ENCODE measurements around the gene CRIP2.

The CRIP2 gene

DNA sequence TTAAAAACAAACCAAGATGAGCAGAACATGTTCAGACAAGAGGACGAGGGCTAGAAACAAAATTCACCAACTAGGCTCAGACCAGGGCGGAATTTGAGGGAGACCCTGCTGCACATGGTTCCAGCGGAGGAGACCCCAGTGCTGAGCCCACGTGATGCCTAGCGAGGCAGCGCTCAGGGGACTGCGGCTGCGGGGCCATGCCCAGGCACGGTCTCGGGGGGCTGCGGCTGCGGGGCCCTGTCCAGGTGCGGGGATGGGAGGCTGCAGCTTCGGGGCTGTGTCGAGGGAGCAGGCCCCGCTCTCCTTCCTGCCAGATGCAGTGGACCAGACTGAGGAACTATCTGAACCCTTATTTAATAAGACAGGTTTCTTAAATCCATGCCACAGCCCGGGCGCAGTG, 12.7 kb upstream of the CRIP2 start:
- no peak for DNase-seq (ENCODE audit: low read depth)

DNA sequence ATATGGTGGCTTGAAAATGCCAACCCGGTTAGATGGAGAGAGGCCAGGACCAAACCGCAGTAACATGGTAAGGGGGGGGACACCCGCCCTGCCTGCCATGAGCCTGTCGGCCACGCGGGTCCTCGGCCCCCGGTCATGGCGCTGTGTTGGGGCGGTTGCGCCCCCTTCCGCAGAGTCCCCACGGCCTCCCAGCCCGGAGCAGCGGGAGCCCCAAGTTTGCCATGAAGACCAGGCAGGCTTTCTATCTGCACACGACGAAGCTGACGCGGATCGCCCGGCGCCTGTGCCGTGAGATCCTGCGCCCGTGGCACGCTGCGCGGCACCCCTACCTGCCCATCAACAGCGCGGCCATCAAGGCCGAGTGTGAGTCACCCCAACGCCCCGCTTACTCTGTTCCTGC, 10.1 kb upstream of the CRIP2 start:
- no peak for DNase-seq (ENCODE audit: low read depth)

DNA sequence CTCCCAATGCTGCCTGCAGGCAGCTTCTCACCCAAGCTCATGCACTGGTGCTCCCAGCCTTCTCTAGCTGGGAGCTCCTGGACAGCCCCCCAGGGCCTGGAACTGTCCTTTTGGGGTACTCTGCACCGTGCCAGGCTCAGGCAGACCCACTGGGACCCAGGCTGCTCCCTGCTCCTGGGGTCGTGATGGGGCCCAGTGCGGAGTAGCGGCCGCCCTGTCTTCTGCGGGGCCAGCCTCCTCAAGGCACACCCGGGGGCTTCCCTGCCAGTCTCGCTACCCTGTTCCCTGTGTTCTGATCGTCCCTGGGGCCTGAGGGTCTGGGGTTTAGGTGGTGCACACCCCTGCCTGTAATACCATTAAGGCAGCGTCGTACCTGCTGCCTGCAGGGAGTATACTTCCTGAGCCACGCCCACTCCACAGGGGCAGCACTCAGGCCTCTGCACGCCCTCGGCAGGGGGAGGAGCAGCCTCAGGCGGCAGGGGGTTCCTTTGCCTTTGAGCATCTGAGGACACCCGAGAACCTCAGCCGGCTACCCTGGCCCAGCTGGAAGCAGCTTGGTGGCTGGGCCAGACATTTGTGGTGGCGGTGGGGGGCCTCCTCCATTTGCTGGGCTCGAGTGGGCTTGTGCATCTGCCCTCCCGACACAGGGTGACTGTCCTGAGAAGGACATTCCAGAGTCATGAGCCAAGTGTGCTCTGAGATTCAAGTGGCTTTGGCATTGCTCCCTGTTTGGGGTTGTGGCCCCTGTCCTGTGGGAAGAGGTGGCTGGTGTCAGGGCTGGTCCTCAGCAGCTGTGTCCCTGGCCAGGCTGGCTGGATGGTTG, 9.2 kb upstream of the CRIP2 start:
- no peak for DNase-seq (ENCODE audit: low read depth)

DNA sequence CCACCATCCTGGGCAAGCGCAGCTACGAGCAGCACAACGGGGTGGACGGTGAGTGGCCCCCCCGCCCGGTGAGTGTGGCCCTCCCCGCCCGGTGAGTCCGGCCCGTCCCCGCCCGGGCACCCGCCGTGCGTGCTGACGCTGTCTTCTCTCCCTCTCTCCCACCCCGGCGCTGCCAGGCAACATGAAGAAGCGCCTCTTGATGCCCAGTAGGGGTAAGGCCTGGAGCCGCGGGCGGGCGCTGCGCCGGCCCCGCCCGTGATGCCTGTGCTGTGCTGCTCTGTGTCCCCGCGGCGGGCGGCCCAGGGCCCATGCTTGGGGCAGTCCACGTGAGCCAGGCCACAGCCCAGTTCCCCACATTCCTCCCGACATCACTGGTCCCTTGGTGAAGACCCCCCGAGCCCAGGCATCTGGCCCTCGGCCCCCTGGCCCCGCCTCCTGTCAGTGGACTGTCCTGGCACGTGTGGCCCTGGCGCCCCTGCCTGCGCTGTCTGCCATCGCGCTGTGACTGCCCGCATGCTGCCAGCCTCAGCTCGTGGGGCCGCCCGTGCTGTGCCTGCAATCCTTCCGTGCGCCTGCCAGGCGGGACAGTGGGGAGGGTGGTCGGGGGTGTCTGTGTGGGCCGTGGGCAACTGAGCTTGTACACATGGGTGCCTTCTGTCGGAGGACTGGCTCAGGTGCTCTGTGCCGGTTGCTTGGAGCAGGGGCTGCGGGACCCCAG, 7.9 kb upstream of the CRIP2 start:
- DNase-seq (ENCODE audit: low read depth): no peak

DNA sequence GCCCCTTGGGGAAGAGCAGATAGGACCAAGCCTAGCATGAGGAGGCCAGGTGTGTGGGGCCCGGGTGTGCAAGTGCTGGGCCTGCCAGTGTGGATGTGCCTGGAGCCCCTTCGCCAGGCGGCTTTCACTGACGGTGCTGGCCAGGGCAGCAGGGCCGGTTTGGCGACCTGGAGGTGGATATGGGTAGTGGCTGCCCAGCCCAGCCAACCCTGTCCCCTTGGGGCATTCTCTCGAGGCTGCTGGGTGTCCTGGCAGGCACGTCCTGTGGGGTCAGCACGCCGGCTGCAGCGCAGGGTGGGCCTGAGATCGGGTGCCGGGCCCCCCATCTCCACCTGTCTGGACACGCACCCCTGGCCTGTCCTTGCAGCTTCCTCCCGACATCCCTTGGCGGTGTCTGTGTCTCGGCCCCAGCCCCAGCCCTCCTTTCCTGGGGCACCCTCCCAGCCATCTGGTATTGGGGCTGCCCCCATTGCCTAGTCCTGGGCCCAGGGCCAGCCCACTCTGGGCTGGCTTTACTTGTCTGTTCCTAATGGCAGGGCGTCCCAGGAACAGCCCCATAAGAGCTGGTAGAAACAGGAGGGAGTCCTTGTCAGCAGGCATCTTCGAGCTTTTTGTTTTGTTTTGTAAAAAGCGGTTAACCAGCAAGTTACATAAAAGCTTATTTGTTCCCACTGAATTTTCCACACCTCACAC, 7.2 kb upstream of the CRIP2 start:
- no peak for DNase-seq (ENCODE audit: low read depth)

DNA sequence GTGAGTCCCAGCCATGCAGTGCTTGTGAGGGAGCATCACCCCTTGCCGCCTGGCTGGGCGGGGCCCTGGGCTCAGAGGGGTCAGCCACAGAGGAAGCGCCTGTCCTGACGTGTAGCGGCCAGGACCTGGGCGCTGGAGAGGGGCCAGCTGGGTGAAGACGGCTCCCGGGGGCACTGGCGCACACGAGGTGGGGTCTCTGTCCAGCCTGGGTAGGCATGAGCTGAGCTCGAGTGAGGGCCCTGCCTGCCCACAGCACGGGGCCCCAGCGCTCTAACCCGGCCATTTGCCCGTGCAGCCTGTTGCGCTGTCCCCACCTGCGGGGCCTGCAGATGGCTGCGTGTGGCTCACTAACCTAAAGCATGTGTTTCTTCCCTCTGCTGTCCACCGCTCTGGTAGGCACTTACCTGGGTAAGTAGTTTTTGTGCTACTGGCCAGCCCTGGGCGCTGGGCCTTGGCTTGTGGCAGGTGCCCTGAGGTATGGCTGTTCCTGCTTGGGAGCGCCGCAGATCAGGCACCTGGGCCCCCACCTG, 6.6 kb upstream of the CRIP2 start:
- no peak for DNase-seq (ENCODE audit: low read depth)

DNA sequence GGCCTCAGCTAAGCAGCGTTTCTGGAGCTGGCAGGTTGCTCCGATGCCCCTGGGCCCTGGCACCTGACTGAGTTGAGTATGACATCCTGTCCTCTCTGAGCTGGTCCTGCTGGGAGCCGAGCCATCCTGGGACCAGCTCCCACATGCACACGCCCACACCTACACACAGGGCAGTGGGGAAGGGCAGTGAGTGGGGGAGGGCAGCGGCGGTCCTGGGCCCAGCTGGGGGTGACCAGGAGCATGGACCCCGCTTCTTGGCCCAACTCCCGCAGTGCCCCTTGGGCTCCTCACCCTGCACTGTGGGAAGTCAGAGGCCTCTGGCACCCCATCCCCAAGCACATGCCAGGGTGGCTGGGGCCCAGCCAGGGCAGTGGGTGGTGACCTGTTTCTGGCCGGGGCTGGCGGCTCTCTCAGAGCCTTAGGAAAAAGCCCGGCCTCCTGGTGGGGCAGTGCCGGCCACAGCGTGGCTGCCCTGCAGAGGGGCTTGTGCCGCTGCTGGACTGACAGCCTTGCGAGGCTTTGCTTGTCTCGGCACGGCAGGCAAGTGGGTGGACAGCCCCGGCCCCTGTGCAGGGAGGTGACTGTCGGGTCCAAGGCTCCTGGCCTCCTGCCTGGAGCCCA, 5.9 kb upstream of the CRIP2 start:
- no peak for DNase-seq (ENCODE audit: low read depth)

DNA sequence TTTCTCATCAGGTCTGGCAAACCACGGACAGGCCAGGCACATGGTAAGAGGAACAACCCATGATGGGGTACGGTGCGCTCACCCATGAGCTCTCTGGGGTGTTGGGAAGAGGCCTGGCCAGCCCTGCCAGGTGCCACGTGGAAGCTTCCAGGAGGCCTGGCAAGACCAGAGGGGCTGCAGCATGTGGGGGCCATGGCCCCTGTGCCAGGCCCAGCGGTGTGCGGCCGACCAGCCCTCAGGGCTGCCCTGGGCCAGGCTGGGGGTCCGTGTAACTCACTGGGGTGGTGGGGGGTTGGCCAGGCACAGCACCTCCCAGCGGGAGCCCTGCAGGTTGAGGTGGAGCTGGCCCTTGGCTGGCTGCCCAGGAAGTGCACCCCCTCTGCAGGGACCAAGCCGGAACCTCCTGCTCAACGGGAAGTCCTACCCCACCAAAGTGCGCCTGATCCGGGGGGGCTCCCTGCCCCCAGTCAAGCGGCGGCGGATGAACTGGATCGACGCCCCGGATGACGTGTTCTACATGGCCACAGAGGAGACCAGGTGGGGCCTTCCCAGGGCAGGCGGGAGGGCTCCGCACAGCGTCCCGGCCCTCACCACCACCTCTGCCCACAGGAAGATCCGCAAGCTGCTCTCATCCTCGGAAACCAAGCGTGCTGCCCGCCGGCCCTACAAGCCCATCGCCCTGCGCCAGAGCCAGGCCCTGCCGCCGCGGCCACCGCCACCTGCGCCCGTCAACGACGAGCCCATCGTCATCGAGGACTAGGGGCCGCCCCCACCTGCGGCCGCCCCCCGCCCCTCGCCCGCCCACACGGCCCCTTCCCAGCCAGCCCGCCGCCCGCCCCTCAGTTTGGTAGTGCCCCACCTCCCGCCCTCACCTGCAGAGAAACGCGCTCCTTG, 4.9 kb upstream of the CRIP2 start:
- no peak for DNase-seq (ENCODE audit: low read depth)

DNA sequence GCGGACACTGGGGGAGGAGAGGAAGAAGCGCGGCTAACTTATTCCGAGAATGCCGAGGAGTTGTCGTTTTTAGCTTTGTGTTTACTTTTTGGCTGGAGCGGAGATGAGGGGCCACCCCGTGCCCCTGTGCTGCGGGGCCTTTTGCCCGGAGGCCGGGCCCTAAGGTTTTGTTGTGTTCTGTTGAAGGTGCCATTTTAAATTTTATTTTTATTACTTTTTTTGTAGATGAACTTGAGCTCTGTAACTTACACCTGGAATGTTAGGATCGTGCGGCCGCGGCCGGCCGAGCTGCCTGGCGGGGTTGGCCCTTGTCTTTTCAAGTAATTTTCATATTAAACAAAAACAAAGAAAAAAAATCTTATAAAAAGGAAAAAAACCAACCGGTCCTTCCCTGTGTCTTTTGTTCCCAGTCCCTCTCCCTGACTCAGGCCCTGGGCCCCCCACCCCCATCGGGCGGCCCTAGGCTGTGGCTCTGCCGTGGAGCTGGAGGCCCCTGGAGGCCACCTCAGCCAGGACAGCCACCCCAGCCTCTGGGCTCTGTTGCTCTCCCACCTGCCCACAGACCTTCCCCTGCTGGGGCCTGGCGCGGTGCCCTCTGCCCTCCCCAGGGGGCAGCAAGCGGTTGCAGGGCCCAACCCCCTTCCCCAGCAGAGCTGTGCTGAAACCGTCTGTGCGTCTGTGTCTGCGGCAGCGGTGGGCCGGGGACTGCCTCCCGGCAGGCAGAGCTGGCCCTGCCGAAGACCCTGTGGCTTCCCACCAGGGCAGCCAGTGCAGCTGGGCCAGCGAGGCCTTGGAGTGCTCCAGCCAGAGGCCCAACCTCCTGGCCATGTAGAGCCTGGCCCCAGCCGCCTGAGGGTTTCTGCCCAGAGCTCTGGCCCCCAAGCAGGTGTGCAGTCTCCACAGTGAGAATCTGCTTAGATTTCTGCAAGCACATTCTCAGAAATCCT, 4.0 kb upstream of the CRIP2 start:
- no peak for DNase-seq (ENCODE audit: low read depth)

DNA sequence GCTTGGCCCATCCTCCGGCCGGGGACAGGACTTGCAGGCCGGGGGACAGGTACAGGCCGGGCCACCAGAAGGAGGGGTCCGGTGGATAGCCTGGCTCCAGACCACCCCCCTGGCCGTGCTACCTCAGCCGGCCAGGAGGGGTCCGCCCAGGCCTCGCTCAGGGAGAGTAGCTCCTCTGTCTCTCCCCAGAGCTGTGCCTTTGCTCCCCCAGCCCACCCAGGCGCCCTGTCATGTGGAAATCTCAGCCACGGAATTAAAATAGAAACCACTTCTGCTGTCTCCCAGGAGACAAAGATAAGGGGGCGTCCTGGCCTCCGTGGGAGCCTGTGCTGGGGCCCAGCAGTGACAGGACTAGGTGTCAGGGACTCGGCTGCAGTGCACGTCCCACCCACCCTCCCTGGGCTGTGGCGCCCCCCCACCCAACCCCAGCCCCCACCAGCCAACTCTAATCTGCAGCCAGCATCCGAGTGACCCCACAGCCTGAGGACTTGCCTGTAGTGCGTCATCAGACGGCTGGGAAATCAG, 3.3 kb upstream of the CRIP2 start:
- no peak for DNase-seq (ENCODE audit: low read depth)

DNA sequence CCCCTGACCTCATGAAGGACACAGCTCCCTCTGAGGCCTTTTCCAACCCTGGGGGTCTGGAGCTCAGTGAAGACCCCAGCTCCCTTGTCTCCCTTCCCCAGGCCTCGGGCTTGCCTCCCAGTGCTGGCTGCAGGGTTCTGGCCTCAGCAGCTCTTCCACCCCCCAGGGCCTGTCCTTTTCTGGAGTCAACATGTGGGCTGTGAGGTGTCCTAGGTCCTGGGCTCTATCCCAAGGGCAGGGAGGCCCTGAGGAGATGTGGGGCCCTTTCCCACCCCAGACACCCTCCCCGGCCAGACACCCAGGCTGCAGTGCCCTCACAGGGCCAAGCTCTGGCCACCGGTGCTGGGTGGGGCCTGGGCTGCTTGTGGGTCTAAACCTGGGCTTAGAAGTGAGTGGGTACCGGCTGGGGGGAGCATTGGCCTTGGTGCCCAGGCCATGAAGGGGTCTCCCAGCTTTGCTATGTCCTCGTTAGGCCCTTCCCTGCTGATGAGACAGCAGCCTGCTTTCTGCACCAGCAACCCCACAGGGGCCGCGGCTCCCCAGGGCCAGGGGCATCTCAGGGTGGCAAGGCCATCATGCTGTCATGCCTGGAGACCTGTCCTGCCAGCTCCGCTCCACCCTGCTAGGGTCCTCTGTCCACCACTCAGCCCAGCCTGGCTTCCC, 2.7 kb upstream of the CRIP2 start:
- DNase-seq (ENCODE audit: low read depth): no peak

DNA sequence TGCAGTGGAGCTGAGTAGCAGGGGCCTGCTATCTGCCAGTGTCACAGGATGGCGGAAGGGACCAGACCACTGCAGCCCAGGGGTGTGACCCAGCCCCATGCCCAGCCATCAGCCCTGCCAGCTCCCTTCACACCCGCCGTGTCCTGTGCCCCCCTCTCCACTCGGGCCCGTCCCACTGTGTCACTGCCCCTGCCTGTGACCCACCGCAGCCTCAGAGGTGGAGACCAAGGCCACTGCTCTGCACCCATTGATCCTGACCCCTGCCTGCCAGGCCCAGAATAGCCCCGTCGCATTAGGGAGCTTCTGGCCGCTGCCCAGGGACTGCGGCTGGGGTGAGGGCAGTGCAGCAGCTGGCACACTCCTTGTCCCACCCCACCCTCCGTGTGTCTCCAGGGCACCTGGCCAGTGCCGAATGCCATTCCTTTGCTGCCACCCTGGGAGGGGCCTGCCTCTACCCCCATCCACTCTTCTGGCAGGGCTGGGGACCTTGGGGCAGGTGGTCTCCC, 2.1 kb upstream of the CRIP2 start:
- DNase-seq (ENCODE audit: low read depth): no peak

DNA sequence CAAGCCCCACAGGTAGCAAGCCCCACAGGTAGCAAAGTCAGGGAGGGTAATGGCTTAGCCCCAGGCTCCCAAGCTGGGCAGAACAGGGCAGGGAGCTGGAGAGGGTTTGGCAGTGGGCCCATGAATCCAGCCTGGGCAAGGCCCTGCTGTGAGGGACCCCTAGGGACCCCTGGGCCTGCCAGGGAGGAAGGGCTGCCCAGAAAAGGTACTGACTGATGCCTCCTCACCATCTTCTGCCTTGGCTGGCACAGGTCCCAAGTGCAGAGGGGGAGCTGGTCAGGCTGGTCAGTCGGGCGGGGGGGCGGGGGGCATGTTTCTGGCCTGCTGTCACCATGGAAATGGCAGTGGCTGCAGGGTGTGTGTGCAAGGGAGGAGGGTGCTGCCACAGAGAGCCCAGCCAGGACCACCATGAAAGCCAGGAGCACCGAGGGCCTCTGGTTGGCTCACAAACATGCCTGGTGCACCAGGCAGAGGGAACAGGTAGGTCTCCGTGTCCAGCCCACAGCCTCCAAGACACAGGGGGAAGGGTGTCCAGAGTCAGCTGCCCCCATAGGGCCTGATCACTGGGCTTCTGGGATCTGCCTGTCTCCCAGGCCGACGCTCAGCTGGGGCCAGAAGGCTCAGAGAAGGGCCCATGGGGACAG, 1.5 kb upstream of the CRIP2 start:
- no peak for DNase-seq (ENCODE audit: low read depth)

DNA sequence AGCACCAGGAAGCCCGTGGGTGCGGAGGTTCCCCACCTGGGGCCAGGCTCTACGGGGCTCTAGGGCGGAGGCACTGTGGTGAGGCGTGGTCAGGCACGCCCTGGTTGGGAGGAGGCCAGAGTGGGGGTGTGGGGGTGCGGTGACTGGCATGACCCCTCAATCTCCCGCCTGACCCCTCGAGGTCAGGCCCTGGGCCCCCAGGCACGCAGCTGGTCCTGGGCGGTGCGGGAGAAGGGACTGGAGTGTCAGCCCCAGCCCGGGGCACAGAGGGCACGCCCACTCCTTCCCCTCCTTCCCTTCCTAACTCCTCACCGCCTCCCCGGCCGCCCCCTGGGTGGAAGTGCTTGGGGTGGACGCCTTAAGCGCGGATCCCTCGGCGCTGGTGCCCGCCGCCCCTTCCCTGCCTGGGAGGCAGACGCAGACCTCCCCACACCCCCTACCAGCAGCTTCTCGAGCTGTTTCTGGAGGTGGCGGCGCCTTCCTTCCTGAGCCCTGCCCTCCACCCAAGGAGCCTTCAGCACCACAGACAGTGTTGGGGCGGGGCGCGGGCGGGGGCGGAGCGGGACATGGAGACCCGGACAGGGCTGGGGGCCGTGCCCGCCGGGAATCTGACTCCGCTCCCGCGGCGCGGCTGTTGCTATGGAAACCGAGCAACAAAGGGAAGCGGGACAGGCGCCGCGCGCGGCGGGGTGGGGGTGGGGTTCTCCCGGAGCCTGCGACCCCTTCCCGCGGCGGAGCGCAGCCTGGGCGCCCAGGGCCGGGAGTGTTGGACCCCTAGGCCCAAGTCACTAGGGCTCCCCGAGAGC, 741 bp upstream of the CRIP2 start:
- DNase-seq (ENCODE audit: low read depth): peak; percentile 55

DNA sequence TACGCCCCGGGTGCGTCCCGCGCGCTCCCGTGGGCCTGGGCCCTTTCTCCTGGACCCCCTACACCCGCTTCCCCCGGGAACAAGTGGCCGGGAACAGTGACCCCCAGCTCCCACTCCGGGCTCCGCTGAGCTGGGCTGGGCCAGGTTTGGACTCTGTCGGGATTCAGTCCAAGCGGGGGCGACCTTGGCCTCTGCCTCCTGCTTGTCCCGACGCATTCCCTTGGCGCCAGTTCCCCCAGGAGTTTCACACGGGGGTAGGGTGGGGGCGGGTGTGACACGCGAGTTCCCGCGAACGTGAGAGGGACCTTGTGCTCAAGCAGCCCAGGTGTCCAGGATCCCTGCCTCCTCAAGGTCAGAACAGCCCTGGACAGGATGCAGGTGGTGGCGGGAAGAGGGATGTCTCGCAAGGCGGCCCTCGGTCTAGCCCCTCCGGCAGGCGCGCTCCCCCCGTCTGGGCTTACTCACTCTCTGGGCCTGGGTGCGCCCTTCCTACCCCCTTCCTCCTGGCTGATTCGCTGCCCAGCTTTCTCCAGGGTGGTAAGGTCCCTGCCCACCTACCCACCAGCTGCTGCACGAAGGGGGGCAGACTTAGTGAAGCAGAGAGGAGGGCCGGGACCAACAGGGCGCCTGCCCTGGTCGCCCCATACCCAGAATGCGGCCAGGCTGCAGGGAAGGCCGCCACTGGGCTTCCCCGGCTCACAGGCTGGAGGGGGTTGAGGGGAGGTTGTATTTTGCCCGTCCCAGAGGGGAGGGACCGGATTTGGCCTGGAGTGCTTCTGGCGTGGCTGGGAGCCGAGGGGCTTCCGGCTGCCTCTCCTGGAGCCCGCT, 862 bp downstream of the CRIP2 start:
- DNase-seq (ENCODE audit: low read depth): no peak

DNA sequence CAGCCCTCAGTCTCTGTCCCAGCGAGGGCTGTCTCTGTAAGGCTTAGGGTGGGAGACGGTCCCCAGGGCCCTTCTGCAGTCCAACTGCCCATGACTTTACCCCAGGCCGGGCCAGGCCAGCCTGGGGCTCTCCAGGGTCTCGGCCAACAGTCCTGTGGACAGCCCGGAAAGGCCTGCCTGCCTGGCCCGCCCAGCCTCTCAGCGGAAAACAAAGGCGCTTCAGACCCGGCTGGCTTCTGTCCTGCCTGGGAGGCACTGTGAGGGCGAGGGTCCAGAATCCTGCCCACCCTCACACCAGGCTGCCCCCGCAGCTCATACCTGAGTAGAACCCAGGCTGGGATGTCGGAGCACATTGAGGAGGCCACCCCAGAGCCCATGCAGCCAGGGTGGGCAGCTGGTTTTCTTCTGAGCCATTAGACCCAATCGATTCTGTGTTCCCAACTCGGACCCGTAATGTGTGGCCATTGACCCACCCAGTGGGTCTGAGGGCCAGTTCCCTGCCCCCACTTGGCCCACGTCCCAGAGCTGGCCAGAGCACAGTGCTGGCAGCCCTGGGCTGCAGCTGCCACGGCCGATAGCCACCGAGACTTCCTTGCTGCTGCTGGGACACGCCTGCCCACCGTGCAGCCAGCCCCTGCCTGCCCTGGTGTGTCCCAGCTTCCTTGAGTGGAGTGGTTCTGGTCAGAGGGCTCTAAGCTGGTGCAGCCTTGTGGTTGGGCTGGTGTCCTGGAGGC, 1.6 kb downstream of the CRIP2 start:
- no peak for DNase-seq (ENCODE audit: low read depth)
